HG03025 (cell line): ENCODE data around the gene CHST1.

Experiments
- ATAC-seq: cut with Tn5 transposase; IDR thresholded peaks from one replicate; pipeline ENCODE4 v1.9.1; 2021; ENCODE audit warnings: mild to moderate bottlenecking, moderate library complexity; ENCODE audit not compliant: unreplicated experiment, low FRiP score

Gene CHST1

GRCh38 chr11:45610627-45611026, 54.8 kb downstream of the CHST1 start:
- ATAC-seq, result no peak

GRCh38 chr11:45609902-45610301, 55.5 kb downstream of the CHST1 start:
- no peak for ATAC-seq

DNA sequence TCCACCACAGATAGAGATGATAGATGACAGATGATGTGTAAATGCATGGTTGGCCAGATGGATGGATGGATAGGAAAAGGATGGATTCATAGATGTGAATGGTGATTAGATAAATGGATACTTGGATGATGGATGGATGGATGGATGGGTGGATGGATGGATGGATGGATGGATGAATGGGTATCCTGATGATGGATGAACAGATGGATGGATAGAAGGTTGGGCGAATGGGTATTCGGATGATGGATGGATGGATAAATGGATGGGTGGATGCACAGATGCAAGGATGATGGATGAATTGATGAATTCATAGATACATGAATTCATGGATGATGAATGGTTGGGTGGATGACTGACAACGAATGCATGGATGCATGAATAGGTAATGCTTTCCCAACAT, 56.1 kb downstream of the CHST1 start:
- no peak for ATAC-seq

- ATAC-seq, result no peak
Measured at GRCh38 chr11:45607995-45608394, 57.4 kb downstream of the CHST1 start.

DNA sequence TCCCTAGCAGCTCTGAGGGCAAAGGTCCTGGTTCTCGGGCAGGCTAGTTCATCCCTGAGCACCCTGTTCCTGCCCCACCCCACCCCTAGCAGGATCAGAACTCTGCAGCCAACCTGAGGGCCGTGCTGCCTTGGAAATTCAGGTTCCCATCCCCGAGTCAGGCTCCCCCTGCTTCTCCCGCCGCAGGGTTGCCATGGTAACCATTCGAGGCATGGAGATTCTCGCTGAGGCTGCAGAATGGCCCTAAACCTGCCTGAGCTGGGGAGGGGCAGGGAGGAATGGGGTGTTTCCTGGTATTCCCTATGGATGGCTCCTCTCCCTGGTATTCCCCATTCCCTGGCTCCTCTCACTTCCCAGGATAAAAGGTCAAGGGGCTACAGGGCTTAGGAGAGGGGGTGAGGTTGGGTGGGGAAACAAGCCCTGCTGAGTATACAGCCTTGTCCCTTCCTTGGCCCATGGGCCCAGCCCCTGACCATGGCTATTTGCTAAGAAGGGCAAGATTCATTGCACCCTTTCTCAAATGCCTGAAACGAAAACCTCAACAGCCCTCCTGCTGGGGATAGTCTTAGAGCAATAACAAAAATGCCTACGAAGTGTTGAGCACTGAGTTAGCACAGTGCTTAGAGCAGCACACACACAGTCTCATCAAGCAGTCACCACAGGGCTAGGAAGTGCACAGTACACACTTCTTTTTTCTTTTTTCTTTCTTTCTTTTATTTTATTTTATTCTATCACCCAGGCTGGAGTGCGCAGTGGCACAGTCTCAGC, 58.7 kb downstream of the CHST1 start:
- ATAC-seq, result no peak

GRCh38 chr11:45605051-45605450, 60.4 kb downstream of the CHST1 start:
- ATAC-seq, result no peak

DNA sequence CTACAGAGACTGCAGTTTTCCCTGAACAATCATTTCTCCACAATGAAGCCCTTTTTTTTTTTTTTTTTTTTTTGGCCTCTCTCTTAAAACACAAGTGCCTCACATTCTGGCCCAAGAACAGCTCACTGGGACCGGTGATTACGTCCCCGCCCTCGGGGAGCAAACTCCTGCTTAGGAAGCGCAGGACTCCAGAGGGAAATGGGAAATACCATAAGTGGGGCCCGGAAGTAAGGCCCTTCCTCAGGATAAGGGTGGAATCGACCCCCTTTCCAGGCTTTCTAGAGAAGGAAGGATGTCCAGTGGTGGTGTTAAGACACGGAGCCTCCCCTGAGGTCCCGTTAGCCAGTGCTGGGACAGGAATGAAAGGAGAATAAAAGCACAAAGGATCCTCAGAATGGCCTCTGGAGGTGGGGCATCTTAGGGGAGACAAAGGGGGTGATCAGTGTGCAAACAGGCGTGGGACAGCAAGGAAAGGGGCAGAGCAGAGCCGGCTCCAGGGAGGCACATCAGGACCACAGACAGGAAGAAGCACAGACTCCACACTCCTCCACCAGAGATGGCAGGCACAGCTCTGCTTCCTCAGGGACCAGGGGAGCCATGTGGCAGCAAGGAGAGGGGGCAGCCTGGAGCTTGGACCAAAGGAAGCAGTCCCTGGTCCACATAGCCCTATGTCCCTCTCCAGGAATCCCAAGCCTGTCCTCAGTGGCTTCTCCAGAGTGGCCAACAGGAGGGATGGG, 61.3 kb downstream of the CHST1 start:
- no peak for ATAC-seq

DNA sequence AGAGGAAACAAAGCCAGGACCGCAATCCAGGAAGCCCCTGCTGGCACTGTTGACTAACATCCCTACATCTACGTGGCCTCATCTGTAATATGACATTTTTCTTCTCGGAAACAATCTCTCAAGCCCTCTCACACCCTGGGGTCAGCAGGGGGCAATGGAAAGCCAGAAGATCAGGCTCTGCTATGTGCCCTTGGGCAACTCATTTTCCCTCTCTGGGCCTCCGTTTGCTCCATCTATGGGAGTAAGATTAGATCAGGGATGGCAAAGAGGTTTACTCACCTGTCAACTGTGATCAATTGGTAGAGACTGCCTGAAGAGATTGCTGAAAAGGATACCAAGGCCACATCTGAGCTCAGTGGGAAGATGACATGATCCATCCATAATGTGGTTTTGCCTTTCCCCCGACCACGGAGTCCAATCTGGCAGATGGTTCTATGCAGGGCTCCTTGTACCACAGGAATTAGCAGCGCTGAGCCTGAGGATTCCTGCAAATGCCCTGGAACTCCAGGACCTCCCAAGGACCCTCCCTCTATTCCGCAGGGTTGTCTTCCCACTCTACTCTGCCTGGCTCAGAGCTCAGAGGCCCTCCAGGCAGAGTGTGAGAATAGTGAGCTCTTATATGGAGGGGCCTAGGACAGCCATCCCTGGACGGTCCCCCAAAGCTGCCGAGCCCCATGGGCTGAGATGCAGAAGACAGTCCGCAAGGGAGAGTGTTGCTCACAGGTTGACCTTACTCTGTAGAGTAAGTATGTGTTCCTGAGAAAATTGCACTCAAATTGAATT, 66.1 kb downstream of the CHST1 start:
- ATAC-seq, result no peak
